MCF 10A (cell line): ENCODE data around the gene SERINC3. TPM values are rescaled to one million over a fixed set of nuclear protein-coding genes. Genes with fewer than 3 reads are reported as not detected.

ENCODE experiments used
- BruUV-seq: library from RNA; stranded (reverse); fragments of 400-500 nt; replicated peaks from 2 replicates; lab custom pipeline; 2021; lab: Mats Ljungman, UMichigan
- CTCF ChIA-PET: fragments of 300-600 bp; sonication (Branson Sonifier 250); formaldehyde crosslinking; extraction: SDS; loops from one replicate; lab custom pipeline; 2021; ENCODE audit warnings: antibody characterized with exemption, inconsistent platforms; lab: Yijun Ruan, JAX
- POLR2A ChIA-PET: fragments of 300-600, 350-650 bp; sonication (Branson Sonifier 250); formaldehyde crosslinking; extraction: SDS; loops from one replicate; lab custom pipeline; 2020; ENCODE audit warnings: antibody characterized with exemption, inconsistent platforms; lab: Yijun Ruan, JAX
- DNase-seq: peaks from one replicate; pipeline ENCODE4 v3.0.0-alpha.2; 2018; ENCODE audit not compliant: unreplicated experiment
- H3K27ac Mint-ChIP-seq: one replicate; pipeline ENCODE4 v1.8.0; 2022; ENCODE audit warnings: mild to moderate bottlenecking, low read depth, mixed read lengths; ENCODE audit not compliant: unreplicated experiment
- H3K27me3 Mint-ChIP-seq: one replicate; pipeline ENCODE4 v1.8.0; 2022; ENCODE audit warnings: mixed read lengths; ENCODE audit not compliant: insufficient read depth, unreplicated experiment
- H3K36me3 Mint-ChIP-seq: one replicate; pipeline ENCODE4 v1.8.0; 2022; ENCODE audit warnings: mild to moderate bottlenecking, moderate library complexity, mixed read lengths; ENCODE audit not compliant: insufficient read depth, unreplicated experiment
- H3K4me1 Mint-ChIP-seq: one replicate; pipeline ENCODE4 v1.8.0; 2022; ENCODE audit warnings: mixed read lengths; ENCODE audit not compliant: insufficient read depth, unreplicated experiment
- H3K4me3 Mint-ChIP-seq: one replicate; pipeline ENCODE4 v1.8.0; 2022; ENCODE audit warnings: mild to moderate bottlenecking, moderate library complexity, mixed read lengths; ENCODE audit not compliant: unreplicated experiment
- H3K9me3 Mint-ChIP-seq: one replicate; pipeline ENCODE4 v1.8.0; 2022; ENCODE audit warnings: mixed read lengths; ENCODE audit not compliant: unreplicated experiment
- intact Hi-C: fragments of 100-400 bp; cut with micrococcal nuclease; formaldehyde crosslinking; loops from 2 replicates; pipeline ENCODE4 v1.14.1; 2022
- total RNA-seq: library from RNA; stranded (reverse); gene quantifications from 2 replicates; pipeline ENCODE4 v1.2.3, GENCODE V29; 2022
- TF ChIP-seq, protein P1 (sequence below): fragments of 200-600 bp; IDR thresholded peaks from one replicate; pipeline ENCODE4 v1.8.0; 2022; ENCODE audit warnings: antibody characterized with exemption, mild to moderate bottlenecking; ENCODE audit not compliant: unreplicated experiment

SERINC3 gene
- total RNA-seq, 1 experiment from 2014 or later = 104 TPM

GRCh38 chr20:44447827-44448419 lies 73.9 kb downstream of the SERINC3 start:
- H3K4me1 Mint-ChIP-seq = peaks cover 14% of the 10 kb centered on the region
- no peak for DNase-seq
- H3K9me3 Mint-ChIP-seq = no peaks in the 10 kb centered on the region
- ChIA-PET POLR2A (no interaction called here), CTCF (interaction anchor here (0.6 to 1.0 kb wide), 4 partner anchors 12 to 230 kb away, joined by 3 to 5 read pairs (median 4); no protein-coding TSS in a partner anchor)
- H3K36me3 Mint-ChIP-seq = no peaks in the 10 kb centered on the region
- intact Hi-C loops = no loop called here
- TF ChIP-seq, protein P1, sequence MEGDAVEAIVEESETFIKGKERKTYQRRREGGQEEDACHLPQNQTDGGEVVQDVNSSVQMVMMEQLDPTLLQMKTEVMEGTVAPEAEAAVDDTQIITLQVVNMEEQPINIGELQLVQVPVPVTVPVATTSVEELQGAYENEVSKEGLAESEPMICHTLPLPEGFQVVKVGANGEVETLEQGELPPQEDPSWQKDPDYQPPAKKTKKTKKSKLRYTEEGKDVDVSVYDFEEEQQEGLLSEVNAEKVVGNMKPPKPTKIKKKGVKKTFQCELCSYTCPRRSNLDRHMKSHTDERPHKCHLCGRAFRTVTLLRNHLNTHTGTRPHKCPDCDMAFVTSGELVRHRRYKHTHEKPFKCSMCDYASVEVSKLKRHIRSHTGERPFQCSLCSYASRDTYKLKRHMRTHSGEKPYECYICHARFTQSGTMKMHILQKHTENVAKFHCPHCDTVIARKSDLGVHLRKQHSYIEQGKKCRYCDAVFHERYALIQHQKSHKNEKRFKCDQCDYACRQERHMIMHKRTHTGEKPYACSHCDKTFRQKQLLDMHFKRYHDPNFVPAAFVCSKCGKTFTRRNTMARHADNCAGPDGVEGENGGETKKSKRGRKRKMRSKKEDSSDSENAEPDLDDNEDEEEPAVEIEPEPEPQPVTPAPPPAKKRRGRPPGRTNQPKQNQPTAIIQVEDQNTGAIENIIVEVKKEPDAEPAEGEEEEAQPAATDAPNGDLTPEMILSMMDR = no peak
- no TSS peak for BruUV-seq
- H3K27me3 Mint-ChIP-seq = no peaks in the 10 kb centered on the region
- H3K4me3 Mint-ChIP-seq = no peak overlapping the region
- H3K27ac Mint-ChIP-seq = no peak overlapping the region

Other genes with a start within 250 kb of the SERINC3 start
- 7.2 and 8.1 TPM in 2 replicates for gene FITM2, start 210.9 kb downstream of the SERINC3 start, total RNA-seq
- gene R3HDML, start 185.0 kb downstream of the SERINC3 start, total RNA-seq = not detected in 2 replicates
- gene HNF4A, start 166.4 kb downstream of the SERINC3 start, total RNA-seq = 0.22 TPM in 1 of 2 replicates, not detected in the other
- 34.1 and 35.4 TPM in 2 replicates for gene TTPAL, start 46.2 kb downstream of the SERINC3 start, total RNA-seq
- 19.2 and 24.8 TPM in 2 replicates for gene PKIG, start 60.5 kb upstream of the SERINC3 start, total RNA-seq
- gene ADA, start 129.6 kb upstream of the SERINC3 start, total RNA-seq = 5.1 and 6.0 TPM in 2 replicates
- gene CCN5, start 193.3 kb upstream of the SERINC3 start, total RNA-seq = 0.93 and 1.4 TPM in 2 replicates
- 0.93 and 1.4 TPM in 2 replicates for gene KCNK15, start 223.8 kb upstream of the SERINC3 start, total RNA-seq